ENCODE measurements around the gene ESYT2.

ESYT2 gene

DNA sequence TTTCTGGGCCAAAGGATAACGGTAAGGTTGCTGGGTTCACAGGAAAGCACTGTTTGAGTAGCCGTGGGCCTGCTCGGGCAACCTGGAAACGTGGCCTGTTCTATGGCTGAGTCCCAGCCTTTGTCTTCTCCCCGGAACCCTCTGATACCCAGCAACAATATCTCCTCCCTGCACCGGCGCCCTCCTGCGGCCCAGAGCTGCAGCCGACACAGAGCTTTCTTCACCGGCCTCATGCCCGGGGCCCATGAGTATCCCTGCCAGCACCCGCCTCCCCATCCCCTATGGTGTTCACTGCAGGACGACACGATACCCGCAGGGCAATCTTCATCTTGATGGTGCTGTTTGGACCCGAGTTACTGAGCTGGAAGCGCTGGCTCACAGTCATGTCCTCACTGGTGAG is 86.1 kb downstream of the ESYT2 start:
- TF ChIP-seq EZH2phosphoT487 (IDR thresholded peaks at IDR 0.05; ENCODE audit: low read length) = no peak
- no peak for TF ChIP-seq EZH2 (optimal IDR thresholded peaks at IDR 0.05; ENCODE audit: low read depth, low read length)
- TF ChIP-seq, protein P1, sequence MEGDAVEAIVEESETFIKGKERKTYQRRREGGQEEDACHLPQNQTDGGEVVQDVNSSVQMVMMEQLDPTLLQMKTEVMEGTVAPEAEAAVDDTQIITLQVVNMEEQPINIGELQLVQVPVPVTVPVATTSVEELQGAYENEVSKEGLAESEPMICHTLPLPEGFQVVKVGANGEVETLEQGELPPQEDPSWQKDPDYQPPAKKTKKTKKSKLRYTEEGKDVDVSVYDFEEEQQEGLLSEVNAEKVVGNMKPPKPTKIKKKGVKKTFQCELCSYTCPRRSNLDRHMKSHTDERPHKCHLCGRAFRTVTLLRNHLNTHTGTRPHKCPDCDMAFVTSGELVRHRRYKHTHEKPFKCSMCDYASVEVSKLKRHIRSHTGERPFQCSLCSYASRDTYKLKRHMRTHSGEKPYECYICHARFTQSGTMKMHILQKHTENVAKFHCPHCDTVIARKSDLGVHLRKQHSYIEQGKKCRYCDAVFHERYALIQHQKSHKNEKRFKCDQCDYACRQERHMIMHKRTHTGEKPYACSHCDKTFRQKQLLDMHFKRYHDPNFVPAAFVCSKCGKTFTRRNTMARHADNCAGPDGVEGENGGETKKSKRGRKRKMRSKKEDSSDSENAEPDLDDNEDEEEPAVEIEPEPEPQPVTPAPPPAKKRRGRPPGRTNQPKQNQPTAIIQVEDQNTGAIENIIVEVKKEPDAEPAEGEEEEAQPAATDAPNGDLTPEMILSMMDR (IDR thresholded peaks at IDR 0.05; ENCODE audit: low read length) = no peak
- Histone ChIP-seq H3F3A (ENCODE audit: insufficient read depth, low read length) (no peaks in the 10 kb centered on the region), H2AFZ (ENCODE audit: low read length) (no peak overlapping the region), H3K27ac (ENCODE audit: low read length) (no peak overlapping the region), H3K9me3 (replicated peaks; ENCODE audit: insufficient read depth, low read length) (no peaks in the 10 kb centered on the region), H3K79me2 (ENCODE audit: low read length) (no peaks in the 10 kb centered on the region), H3K27me3 (replicated peaks; ENCODE audit: insufficient read depth, low read length) (no peaks in the 10 kb centered on the region), H3K36me3 (replicated peaks; ENCODE audit: insufficient read depth, low read length) (no peaks in the 10 kb centered on the region; the same call in 1 of the 2 replicates), H3K4me3 (ENCODE audit: low read length) (no peak overlapping the region), H3K4me2 (ENCODE audit: low read depth, low read length) (no peak overlapping the region), H4K20me1 (ENCODE audit: insufficient read depth, low read length) (no peaks in the 10 kb centered on the region), H3K9me2 (replicated peaks; ENCODE audit: insufficient read depth, low read length) (no peaks in the 10 kb centered on the region), H3K4me1 (ENCODE audit: low read length) (no peaks in the 10 kb centered on the region), H3K9ac (ENCODE audit: low read length) (no peak overlapping the region)
- DNase-seq = no peak

DNA sequence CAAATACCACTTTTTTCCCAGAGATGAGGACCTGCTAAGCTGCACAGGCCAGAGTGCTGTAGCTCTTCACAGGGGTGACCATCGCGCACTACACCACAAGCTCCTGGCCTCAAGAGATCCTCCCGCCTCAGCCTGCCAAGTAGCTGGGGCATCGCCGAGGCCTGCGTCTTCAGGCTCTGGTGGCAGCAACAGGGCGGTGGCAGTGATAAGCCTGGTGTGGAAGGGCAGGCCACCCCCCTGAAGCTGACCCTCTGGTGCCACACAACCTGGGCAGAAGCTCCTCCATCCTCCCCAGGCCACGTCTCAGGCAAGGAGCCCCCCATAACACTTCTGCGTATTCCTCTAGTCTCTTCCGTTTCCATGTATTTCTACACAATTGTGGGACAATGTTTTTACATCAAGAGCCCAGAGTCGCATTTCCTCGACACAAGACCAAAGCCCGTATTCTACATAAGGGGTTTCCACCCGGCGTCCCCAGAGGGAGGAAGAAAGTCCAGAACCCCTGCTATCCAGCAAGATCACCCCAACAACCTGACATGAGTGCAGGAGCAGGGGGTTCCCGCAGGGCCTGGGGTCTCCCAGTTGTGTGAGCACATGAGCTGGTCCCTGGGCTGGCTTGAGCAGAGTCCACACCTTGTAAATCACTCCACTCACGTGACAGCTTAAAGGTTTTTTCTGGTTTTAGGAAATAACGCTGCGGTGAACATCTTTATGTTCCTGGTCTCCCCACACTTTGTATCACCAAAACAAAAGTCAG is 87.1 kb downstream of the ESYT2 start:
- Histone ChIP-seq H3K36me3 (replicated peaks; ENCODE audit: insufficient read depth, low read length) (no peaks in the 10 kb centered on the region; the same call in 1 of the 2 replicates), H3F3A (ENCODE audit: insufficient read depth, low read length) (no peaks in the 10 kb centered on the region), H3K9me2 (replicated peaks; ENCODE audit: insufficient read depth, low read length) (no peaks in the 10 kb centered on the region), H3K79me2 (ENCODE audit: low read length) (no peaks in the 10 kb centered on the region), H3K9ac (ENCODE audit: low read length) (no peak overlapping the region), H3K4me1 (ENCODE audit: low read length) (no peaks in the 10 kb centered on the region), H3K4me3 (ENCODE audit: low read length) (no peak overlapping the region), H4K20me1 (ENCODE audit: insufficient read depth, low read length) (no peaks in the 10 kb centered on the region), H3K27me3 (replicated peaks; ENCODE audit: insufficient read depth, low read length) (no peaks in the 10 kb centered on the region), H3K4me2 (ENCODE audit: low read depth, low read length) (no peak overlapping the region), H3K27ac (ENCODE audit: low read length) (no peak overlapping the region), H2AFZ (ENCODE audit: low read length) (no peak overlapping the region), H3K9me3 (replicated peaks; ENCODE audit: insufficient read depth, low read length) (no peaks in the 10 kb centered on the region)
- no peak for TF ChIP-seq EZH2phosphoT487 (IDR thresholded peaks at IDR 0.05; ENCODE audit: low read length)
- TF ChIP-seq, protein P1 (IDR thresholded peaks at IDR 0.05; ENCODE audit: low read length) = no peak
- no peak for DNase-seq

DNA sequence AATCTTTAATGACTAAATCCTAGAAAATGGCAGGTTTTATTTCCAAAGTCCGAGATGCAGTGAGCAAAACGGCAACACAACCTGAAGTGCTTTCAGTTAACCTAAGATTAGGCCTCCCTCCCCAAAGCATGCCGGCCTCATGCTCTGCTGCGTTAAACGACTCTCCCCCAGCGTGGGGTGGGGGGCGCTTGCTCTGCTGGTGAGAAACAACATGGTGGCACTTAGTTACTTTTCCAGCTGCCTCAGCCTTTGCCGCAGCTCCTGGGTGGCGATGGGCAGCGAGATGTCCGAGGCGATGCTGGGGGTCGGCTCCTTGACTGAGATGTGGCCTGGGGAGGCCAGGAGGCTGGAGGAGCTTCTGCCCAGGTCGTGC is 88.0 kb downstream of the ESYT2 start:
- no peak overlapping the region for H3K9ac ChIP-seq (ENCODE audit: low read length)
- H3K79me2 ChIP-seq (ENCODE audit: low read length) = no peaks in the 10 kb centered on the region
- no peak overlapping the region for H3K4me2 ChIP-seq (ENCODE audit: low read depth, low read length)
- no peak overlapping the region for H3K27ac ChIP-seq (ENCODE audit: low read length)
- H3K9me3 ChIP-seq (replicated peaks; ENCODE audit: insufficient read depth, low read length) = no peaks in the 10 kb centered on the region
- no peaks in the 10 kb centered on the region for H3F3A ChIP-seq (ENCODE audit: insufficient read depth, low read length)
- H3K4me3 ChIP-seq (ENCODE audit: low read length) = no peak overlapping the region
- no peaks in the 10 kb centered on the region for H4K20me1 ChIP-seq (ENCODE audit: insufficient read depth, low read length)
- H3K4me1 ChIP-seq (ENCODE audit: low read length) = no peaks in the 10 kb centered on the region
- no peak for DNase-seq
- no peaks in the 10 kb centered on the region; the same call in 1 of the 2 replicates for H3K36me3 ChIP-seq (replicated peaks; ENCODE audit: insufficient read depth, low read length)
- no peaks in the 10 kb centered on the region for H3K9me2 ChIP-seq (replicated peaks; ENCODE audit: insufficient read depth, low read length)
- no peaks in the 10 kb centered on the region for H3K27me3 ChIP-seq (replicated peaks; ENCODE audit: insufficient read depth, low read length)
- no peak for TF ChIP-seq EZH2phosphoT487 (IDR thresholded peaks at IDR 0.05; ENCODE audit: low read length)
- no peak for TF ChIP-seq EZH2 (optimal IDR thresholded peaks at IDR 0.05; ENCODE audit: low read depth, low read length)
- TF ChIP-seq, protein P1 (IDR thresholded peaks at IDR 0.05; ENCODE audit: low read length) = no peak
- H2AFZ ChIP-seq (ENCODE audit: low read length) = no peak overlapping the region
